ENCODE data around the gene IGFN1.

GRCh38 chr1:201212056-201212455, 21.4 kb downstream of the IGFN1 start:
- TF ChIP-seq CTCF (conservative IDR thresholded peaks at IDR 0.05; ENCODE audit: low read depth, low read length) (no peak), POLR2A (IDR thresholded peaks at IDR 0.05; ENCODE audit: low read depth, low read length) (no peak), SMC3 (IDR thresholded peaks at IDR 0.05; ENCODE audit: low read depth, low read length) (no peak), BHLHE40 (IDR thresholded peaks at IDR 0.05; ENCODE audit: low read depth, low read length) (no peak), USF2 (IDR thresholded peaks at IDR 0.05; ENCODE audit: low read depth, low read length) (no peak), RAD21 (IDR thresholded peaks at IDR 0.05; ENCODE audit: low read length) (no peak), RCOR1 (IDR thresholded peaks at IDR 0.05; ENCODE audit: insufficient replicate concordance, low read length) (no peak)
